IMR-90 (cell line): ENCODE results near the gene PPP1R13B. TPM values are rescaled to one million over a fixed set of nuclear protein-coding genes. Genes with fewer than 3 reads are reported as not detected.

ENCODE experiments used
- ATAC-seq: fragments of 200-7000 bp; cut with Tn5 transposase; 2 replicates; pipeline ENCODE4 v1.9.1; 2020; ENCODE audit warnings: low read depth, mild to moderate bottlenecking, moderate library complexity
- BruUV-seq: library from RNA; stranded (reverse); fragments of 400-500 nt; replicated peaks from 2 replicates; lab custom pipeline; 2021; lab: Mats Ljungman, UMichigan
- CTCF ChIA-PET: fragments of 300-600 bp; formaldehyde crosslinking; extraction: SDS; loops from one replicate; lab custom pipeline; 2021; ENCODE audit warnings: antibody characterized with exemption; lab: Yijun Ruan, JAX
- POLR2A ChIA-PET: fragments of 300-600 bp; sonication (Branson Sonifier 250); formaldehyde crosslinking; loops from one replicate; lab custom pipeline; 2022; ENCODE audit warnings: antibody characterized with exemption; ENCODE audit not compliant: unreplicated experiment; lab: Charles Lee
- DNase-seq: peaks from one replicate; pipeline ENCODE4 v3.0.0; 2013
- H2AFZ ChIP-seq: replicated peaks from 2 replicates; pipeline ENCODE3; 2013; ENCODE audit warnings: low read length, mild to moderate bottlenecking; ENCODE audit not compliant: poor library complexity
- H2AK5ac ChIP-seq: 2 replicates; pipeline ENCODE4 v1.6.1; 2013; ENCODE audit warnings: low read depth, low read length, inconsistent platforms
- H2AK9ac ChIP-seq: replicated peaks from 2 replicates; pipeline ENCODE3; 2013; ENCODE audit warnings: mild to moderate bottlenecking, low read depth, low read length, moderate library complexity; ENCODE audit not compliant: poor library complexity
- H2BK120ac ChIP-seq: 2 replicates; pipeline ENCODE4 v1.6.1; 2013; ENCODE audit warnings: low read depth, low read length, inconsistent platforms
- H2BK15ac ChIP-seq: 3 replicates; pipeline ENCODE4 v1.6.1; 2013; ENCODE audit warnings: low read depth, low read length, inconsistent platforms
- H2BK20ac ChIP-seq: 2 replicates; pipeline ENCODE4 v1.6.1; 2013; ENCODE audit warnings: low read depth, mild to moderate bottlenecking, inconsistent platforms, low read length, moderate library complexity
- H2BK5ac ChIP-seq: 2 replicates; pipeline ENCODE4 v1.6.1; 2013; ENCODE audit warnings: mild to moderate bottlenecking, low read depth, low read length, inconsistent platforms; ENCODE audit not compliant: poor library complexity, severe bottlenecking
- H3K14ac ChIP-seq: replicated peaks from 2 replicates; pipeline ENCODE4 v1.6.1; 2013; ENCODE audit warnings: low read depth, low read length, inconsistent platforms
- H3K18ac ChIP-seq: 2 replicates; pipeline ENCODE4 v1.6.1; 2013; ENCODE audit warnings: low read depth, low read length, control low read depth
- H3K23ac ChIP-seq: 2 replicates; pipeline ENCODE4 v1.6.1; 2013; ENCODE audit warnings: low read depth, low read length, inconsistent platforms
- H3K27ac ChIP-seq: 2 replicates; pipeline ENCODE4 v1.5.1; 2013; ENCODE audit warnings: mild to moderate bottlenecking, control low read depth, low read length; ENCODE audit not compliant: insufficient read depth
- H3K27me3 ChIP-seq: 2 replicates; pipeline ENCODE4 v1.6.1; 2013; ENCODE audit warnings: low read length; ENCODE audit not compliant: control insufficient read depth, insufficient read depth
- H3K36me3 ChIP-seq: 2 replicates; pipeline ENCODE4 v1.6.1; 2013; ENCODE audit warnings: low read length, mixed read lengths; ENCODE audit not compliant: control insufficient read depth, insufficient read depth
- H3K4ac ChIP-seq: 2 replicates; pipeline ENCODE4 v1.6.1; 2013; ENCODE audit warnings: low read depth, low read length, inconsistent platforms
- H3K4me1 ChIP-seq: 2 replicates; pipeline ENCODE4 v1.6.1; 2013; ENCODE audit warnings: low read length, mixed read lengths; ENCODE audit not compliant: control insufficient read depth, insufficient read depth
- H3K4me2 ChIP-seq: 2 replicates; pipeline ENCODE4 v1.6.1; 2013; ENCODE audit warnings: low read depth, mild to moderate bottlenecking, control low read depth, low read length, moderate library complexity
- H3K4me3 ChIP-seq: 2 replicates; pipeline ENCODE4 v1.5.1; 2013; ENCODE audit warnings: low read depth, mild to moderate bottlenecking, control low read depth, low read length, moderate library complexity; ENCODE audit not compliant: insufficient read depth
- H3K56ac ChIP-seq: 2 replicates; pipeline ENCODE4 v1.6.1; 2013; ENCODE audit warnings: low read length, inconsistent platforms; ENCODE audit not compliant: insufficient read depth; ENCODE audit errors: extremely low read depth
- H3K79me1 ChIP-seq, 2 experiments: 2 replicates each; pipeline ENCODE4 v1.6.1; 2013; ENCODE audit warnings: low read length in 2 of 2, inconsistent platforms in 1 of 2, low read depth in 1 of 2
- H3K9ac ChIP-seq: 2 replicates; pipeline ENCODE4 v1.6.1; 2013; ENCODE audit warnings: low read depth, low read length, control low read depth
- H3K9me1 ChIP-seq: 2 replicates; pipeline ENCODE4 v1.6.1; 2013; ENCODE audit warnings: low read length, inconsistent platforms; ENCODE audit not compliant: insufficient read depth
- H3K9me3 ChIP-seq: 2 replicates; pipeline ENCODE4 v1.6.1; 2013; ENCODE audit warnings: low read length; ENCODE audit not compliant: control insufficient read depth, insufficient read depth
- H4K20me1 ChIP-seq: 2 replicates; pipeline ENCODE4 v1.6.1; 2013; ENCODE audit warnings: low read length, inconsistent platforms; ENCODE audit not compliant: insufficient read depth
- H4K5ac ChIP-seq: 2 replicates; pipeline ENCODE4 v1.6.1; 2013; ENCODE audit warnings: mild to moderate bottlenecking, low read depth, low read length, control low read depth
- H4K8ac ChIP-seq, 2 experiments: 2 replicates each; pipeline ENCODE4 v1.6.1; 2013; ENCODE audit warnings: low read depth in 2 of 2, low read length in 2 of 2, control low read depth in 1 of 2, inconsistent platforms in 1 of 2
- H4K91ac ChIP-seq: 2 replicates; pipeline ENCODE4 v1.6.1; 2013; ENCODE audit warnings: low read depth, low read length, inconsistent platforms; ENCODE audit not compliant: insufficient read depth
- BHLHE40 ChIP-seq: fragments of 150-350 bp; IDR thresholded peaks from 2 replicates; pipeline ENCODE4 v1.6.1; 2016; ENCODE audit warnings: mild to moderate bottlenecking, low read depth, low read length
- CEBPB ChIP-seq: IDR thresholded peaks from 2 replicates; pipeline ENCODE4 v1.6.1; 2012; ENCODE audit warnings: low read depth, low read length, improper control_type of control experiment
- MXI1 ChIP-seq: IDR thresholded peaks from 2 replicates; pipeline ENCODE4 v1.6.1; 2012; ENCODE audit warnings: low read depth, mild to moderate bottlenecking, low read length, moderate library complexity, borderline replicate concordance
- NFE2L2 ChIP-seq: fragments of 150-350 bp; IDR thresholded peaks from 2 replicates; pipeline ENCODE4 v1.6.1; 2016; ENCODE audit warnings: low read depth, mild to moderate bottlenecking, low read length
- POLR2A ChIP-seq: IDR thresholded peaks from 2 replicates; pipeline ENCODE4 v1.6.1; 2012; ENCODE audit warnings: mild to moderate bottlenecking, low read depth, low read length
- WGBS, 2 experiments: methylation state at CpG; one replicate each; pipeline versions ENCODE4 v1.1.5 to v1.1.7; 2013; ENCODE audit warnings: missing lambda C conversion rate in 2 of 2; ENCODE audit not compliant: insufficient read length in 1 of 2; ENCODE audit errors: extremely low coverage in 2 of 2; 5-methylcytosine and 5-hydroxymethylcytosine counted together
- dilution Hi-C: fragments of 300-500 bp; cut with HindIII; formaldehyde crosslinking; loops from one replicate; pipeline ENCODE4 v1.14.3; 2018; ENCODE audit warnings: low sequenced_read_pairs; ENCODE audit not compliant: unreplicated experiment
- in situ Hi-C: fragments of 300-500 bp; cut with MboI; formaldehyde crosslinking; loops from 3 replicates; pipeline ENCODE4 v1.14.3; 2019; ENCODE audit warnings: low sequenced_read_pairs, inconsistent platforms, mixed read lengths
- intact Hi-C: fragments of 100-400 bp; cut with micrococcal nuclease; formaldehyde crosslinking; loops from 2 replicates; pipeline ENCODE4 v1.10.0; 2022
- polyA plus RNA-seq, 3 experiments: library from polyadenylated mRNA; depleted of rRNA; stranded (reverse); fragments of >200 nt; gene quantifications; 2 replicates each; pipeline ENCODE4 v1.2.3, GENCODE V29; 2012; ENCODE audit warnings: low replicate concordance in 1 of 3
- total RNA-seq: library from RNA; depleted of rRNA; stranded (reverse); fragments of >200 nt; gene quantifications from 2 replicates; pipeline ENCODE4 v1.2.3, GENCODE V29; 2012
- TF ChIP-seq, protein P1 (sequence below): fragments of 150-350 bp; IDR thresholded peaks from 2 replicates; pipeline ENCODE4 v1.6.1; 2017; ENCODE audit warnings: mild to moderate bottlenecking, antibody characterized with exemption, low read length, low read depth

The PPP1R13B gene
- total and polyA plus RNA-seq, 2 of the 4 experiments (the other 2 are of a cell fraction): 1.6 to 2.8 TPM

DNA sequence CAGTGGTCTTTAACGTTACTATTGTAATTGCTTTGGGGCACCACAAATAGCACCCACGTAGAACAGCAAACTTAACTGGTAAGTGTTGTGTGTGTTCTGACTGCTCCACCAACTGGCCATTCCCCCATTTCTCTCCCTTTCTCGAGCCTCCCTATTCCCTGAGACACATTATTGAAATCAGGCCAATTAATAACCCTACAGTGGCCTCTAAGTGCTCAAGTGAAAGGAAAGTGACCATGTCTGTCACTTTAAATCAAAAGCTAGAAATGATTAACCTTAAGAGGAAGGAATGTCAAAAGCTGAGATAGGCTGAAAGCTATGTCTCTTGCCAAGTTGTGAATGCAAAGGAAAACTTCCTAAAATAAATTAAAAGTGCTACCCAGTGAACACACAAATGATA, 22.3 kb downstream of the PPP1R13B start:
- dilution Hi-C loops (no loop called here), intact Hi-C loops (no loop called here), in situ Hi-C loops (no loop called here)
- Histone ChIP-seq H3K14ac (no peak overlapping the region), H3K27me3 (no peaks in the 10 kb centered on the region; the same call in 1 of the 2 replicates), H2AK5ac (no peak overlapping the region), H3K4me3 (no peak overlapping the region), H4K91ac (no peak overlapping the region), H4K8ac (no peak overlapping the region), H3K4me1 (no peaks in the 10 kb centered on the region), H3K79me1 (no peaks in the 10 kb centered on the region; a peak in 1 of 4 replicates), H2BK15ac (no peak overlapping the region), H2BK120ac (no peak overlapping the region), H2BK20ac (no peak overlapping the region), H3K23ac (no peak overlapping the region), H3K9ac (no peak overlapping the region), H4K5ac (no peak overlapping the region), H3K9me3 (no peaks in the 10 kb centered on the region), H3K18ac (no peak overlapping the region), H3K4me2 (no peak overlapping the region), H2AFZ (no peak overlapping the region), H3K56ac (no peak overlapping the region), H3K4ac (no peak overlapping the region), H3K27ac (no peak overlapping the region), H2AK9ac (no peak overlapping the region), H3K36me3 (no peaks in the 10 kb centered on the region), H3K9me1 (no peaks in the 10 kb centered on the region), H2BK5ac (no peak overlapping the region), H4K20me1 (no peaks in the 10 kb centered on the region)
- DNase-seq: no peak
- WGBS, 2 experiments: no CpG with 5 or more reads among the region's 3 CpGs
- TF ChIP-seq MXI1 (no peak), POLR2A (no peak), CEBPB (no peak), NFE2L2 (no peak), BHLHE40 (no peak)
- TF ChIP-seq, protein P1, sequence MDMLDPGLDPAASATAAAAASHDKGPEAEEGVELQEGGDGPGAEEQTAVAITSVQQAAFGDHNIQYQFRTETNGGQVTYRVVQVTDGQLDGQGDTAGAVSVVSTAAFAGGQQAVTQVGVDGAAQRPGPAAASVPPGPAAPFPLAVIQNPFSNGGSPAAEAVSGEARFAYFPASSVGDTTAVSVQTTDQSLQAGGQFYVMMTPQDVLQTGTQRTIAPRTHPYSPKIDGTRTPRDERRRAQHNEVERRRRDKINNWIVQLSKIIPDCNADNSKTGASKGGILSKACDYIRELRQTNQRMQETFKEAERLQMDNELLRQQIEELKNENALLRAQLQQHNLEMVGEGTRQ: no peak
- no TSS peak for BruUV-seq
- CTCF ChIA-PET: interaction anchor here (0.9 kb wide), 1 partner anchor 97 kb away, joined by 3 read pairs; no protein-coding TSS in a partner anchor
- POLR2A ChIA-PET: no interaction called here
- ATAC-seq: no peak
